ENCODE results near the gene MFAP3L.

MFAP3L gene

GRCh38 chr4:169985881-169986280 is 40.3 kb downstream of the MFAP3L start:
- Histone ChIP-seq H3K9ac (ENCODE audit: low read length) (no peak overlapping the region), H3K79me2 (ENCODE audit: low read length) (no peaks in the 10 kb centered on the region), H3K27ac (ENCODE audit: low read length) (no peak overlapping the region), H2AFZ (ENCODE audit: low read depth, low read length) (no peak overlapping the region), H3K4me2 (ENCODE audit: low read length) (no peak overlapping the region), H3K9me3 (ENCODE audit: insufficient read depth, low read length) (no peaks in the 10 kb centered on the region), H3K4me1 (ENCODE audit: low read length) (no peaks in the 10 kb centered on the region), H3K4me3 (ENCODE audit: low read length) (no peak overlapping the region), H3K27me3 (ENCODE audit: low read depth, low read length) (peaks cover 70% of the 10 kb centered on the region), H3K36me3 (replicated peaks; ENCODE audit: low read depth, low read length) (no peaks in the 10 kb centered on the region), H4K20me1 (ENCODE audit: insufficient read depth, low read length) (no peaks in the 10 kb centered on the region)
- no peak for TF ChIP-seq CTCF (IDR thresholded peaks at IDR 0.05; ENCODE audit: low read depth, low read length)
- no peak for TF ChIP-seq EZH2phosphoT487 (IDR thresholded peaks at IDR 0.05; ENCODE audit: low read depth)

DNA sequence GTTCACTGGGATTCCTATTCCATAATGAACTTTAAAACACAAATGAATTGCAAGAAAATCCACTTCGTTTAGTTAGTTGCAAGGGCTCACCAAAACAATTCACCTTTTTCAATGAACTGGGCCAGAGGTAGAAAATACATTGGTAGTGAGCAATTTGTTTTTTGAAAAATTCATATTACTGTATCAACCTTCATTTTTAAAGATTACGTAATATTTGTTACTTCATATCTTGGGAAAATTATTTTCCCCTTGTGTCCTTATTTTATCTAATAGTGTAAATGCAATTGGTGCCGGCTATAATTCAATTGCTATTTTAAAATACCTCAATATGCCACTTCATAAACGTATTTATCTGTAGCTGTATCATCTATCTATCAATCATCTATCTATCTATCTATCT is 41.5 kb downstream of the MFAP3L start:
- no peak overlapping the region for H3K4me2 ChIP-seq (ENCODE audit: low read length)
- no peak overlapping the region for H3K27ac ChIP-seq (ENCODE audit: low read length)
- no peaks in the 10 kb centered on the region for H3K9me3 ChIP-seq (ENCODE audit: insufficient read depth, low read length)
- H3K4me1 ChIP-seq (ENCODE audit: low read length), result no peaks in the 10 kb centered on the region
- no peaks in the 10 kb centered on the region for H3K36me3 ChIP-seq (replicated peaks; ENCODE audit: low read depth, low read length)
- H4K20me1 ChIP-seq (ENCODE audit: insufficient read depth, low read length), result no peaks in the 10 kb centered on the region
- peaks cover 60% of the 10 kb centered on the region for H3K27me3 ChIP-seq (ENCODE audit: low read depth, low read length)
- H2AFZ ChIP-seq (ENCODE audit: low read depth, low read length), result no peak overlapping the region
- H3K4me3 ChIP-seq (ENCODE audit: low read length), result no peak overlapping the region
- TF ChIP-seq CTCF (IDR thresholded peaks at IDR 0.05; ENCODE audit: low read depth, low read length) (no peak), EZH2phosphoT487 (IDR thresholded peaks at IDR 0.05; ENCODE audit: low read depth) (no peak)
- no peak overlapping the region for H3K9ac ChIP-seq (ENCODE audit: low read length)
- H3K79me2 ChIP-seq (ENCODE audit: low read length), result no peaks in the 10 kb centered on the region

GRCh38 chr4:169984173-169984572 is 42.0 kb downstream of the MFAP3L start:
- no peak overlapping the region for H3K4me3 ChIP-seq (ENCODE audit: low read length)
- no peaks in the 10 kb centered on the region for H4K20me1 ChIP-seq (ENCODE audit: insufficient read depth, low read length)
- no peaks in the 10 kb centered on the region for H3K4me1 ChIP-seq (ENCODE audit: low read length)
- no peak overlapping the region for H3K27ac ChIP-seq (ENCODE audit: low read length)
- no peak overlapping the region for H2AFZ ChIP-seq (ENCODE audit: low read depth, low read length)
- TF ChIP-seq EZH2phosphoT487 (IDR thresholded peaks at IDR 0.05; ENCODE audit: low read depth) (no peak), CTCF (IDR thresholded peaks at IDR 0.05; ENCODE audit: low read depth, low read length) (no peak)
- H3K9me3 ChIP-seq (ENCODE audit: insufficient read depth, low read length), result no peaks in the 10 kb centered on the region
- H3K9ac ChIP-seq (ENCODE audit: low read length), result no peak overlapping the region
- H3K27me3 ChIP-seq (ENCODE audit: low read depth, low read length), result peaks cover 54% of the 10 kb centered on the region
- no peaks in the 10 kb centered on the region for H3K79me2 ChIP-seq (ENCODE audit: low read length)
- H3K36me3 ChIP-seq (replicated peaks; ENCODE audit: low read depth, low read length), result no peaks in the 10 kb centered on the region
- no peak overlapping the region for H3K4me2 ChIP-seq (ENCODE audit: low read length)

GRCh38 chr4:169976951-169977350 is 49.2 kb downstream of the MFAP3L start:
- H3K27me3 ChIP-seq (ENCODE audit: low read depth, low read length), result peaks cover 33% of the 10 kb centered on the region
- TF ChIP-seq CTCF (IDR thresholded peaks at IDR 0.05; ENCODE audit: low read depth, low read length), result no peak
- TF ChIP-seq EZH2phosphoT487 (IDR thresholded peaks at IDR 0.05; ENCODE audit: low read depth), result no peak
- no peaks in the 10 kb centered on the region for H3K79me2 ChIP-seq (ENCODE audit: low read length)
- H2AFZ ChIP-seq (ENCODE audit: low read depth, low read length), result no peak overlapping the region
- H3K9me3 ChIP-seq (ENCODE audit: insufficient read depth, low read length), result no peaks in the 10 kb centered on the region
- H3K4me3 ChIP-seq (ENCODE audit: low read length), result no peak overlapping the region
- no peaks in the 10 kb centered on the region for H3K36me3 ChIP-seq (replicated peaks; ENCODE audit: low read depth, low read length)
- no peak overlapping the region for H3K27ac ChIP-seq (ENCODE audit: low read length)
- H3K4me2 ChIP-seq (ENCODE audit: low read length), result no peak overlapping the region
- no peak overlapping the region for H3K9ac ChIP-seq (ENCODE audit: low read length)
- no peaks in the 10 kb centered on the region for H4K20me1 ChIP-seq (ENCODE audit: insufficient read depth, low read length)
- H3K4me1 ChIP-seq (ENCODE audit: low read length), result no peaks in the 10 kb centered on the region
